Tibial nerve (tissue), 4 donors: Measurements from ENCODE around the gene ANKRD35.

Experiments
- CTCF ChIP-seq, 5 experiments: fragments of 200-600 bp in 3 of 5; fragments of 450-650 bp in 2 of 5; sonication (generic) in 3 of 5; IDR thresholded peaks; one replicate each; pipeline ENCODE4 v1.5.1; 2016 to 2019; ENCODE audit warnings: antibody characterized with exemption in 5 of 5, mild to moderate bottlenecking in 3 of 5, moderate library complexity in 2 of 5
- EP300 ChIP-seq, 2 donors: sonication (generic); formaldehyde crosslinking; IDR thresholded peaks; one replicate each; pipeline ENCODE4 v1.6.1; 2017; ENCODE audit warnings: antibody characterized with exemption in 2 of 2, mild to moderate bottlenecking in 1 of 2
- POLR2A ChIP-seq, 2 donors: fragments of 450-650 bp; IDR thresholded peaks; one replicate each; pipeline ENCODE4 v1.6.1; 2017; ENCODE audit warnings: antibody characterized with exemption in 2 of 2, mild to moderate bottlenecking in 2 of 2, moderate library complexity in 2 of 2

- no peak for TF ChIP-seq EP300 (IDR thresholded peaks at IDR 0.05)
- TF ChIP-seq CTCF (IDR thresholded peaks at IDR 0.05) = no peak
- TF ChIP-seq POLR2A (IDR thresholded peaks at IDR 0.05) = no peak
Measured at GRCh38 chr1:145857170-145857569, 28.5 kb downstream of the ANKRD35 start.
